T-cell (primary cell): ENCODE measurements around the gene MYRFL. TPM values are rescaled to one million over a fixed set of nuclear protein-coding genes. Genes with fewer than 3 reads are reported as not detected.

Source experiments
- ATAC-seq, 4 experiments: fragments of 200-7000 bp in 3 of 4; fragments of 150-1000 bp in 1 of 4; cut with Tn5 transposase; replicated peaks in 1 of 4; 1 replicate in 3 of 4; 2 replicates in 1 of 4; pipeline ENCODE4 v1.10.0; 2021; ENCODE audit warnings: moderate library complexity in 3 of 4, mild to moderate bottlenecking in 2 of 4, moderate number of reproducible peaks in 1 of 4
- CTCF ChIA-PET, 2 donors: fragments of 300-600 bp; sonication (Branson Sonifier 250); formaldehyde crosslinking; loops; one replicate each; lab custom pipeline; 2022; ENCODE audit warnings: antibody characterized with exemption in 2 of 2; lab: Charles Lee
- POLR2A ChIA-PET, 2 donors: fragments of 300-600 bp; sonication (Branson Sonifier 250); formaldehyde crosslinking; loops; one replicate each; lab custom pipeline; 2022; ENCODE audit warnings: antibody characterized with exemption in 2 of 2; lab: Charles Lee
- DNase-seq, 35 experiments: peaks; one replicate each; pipeline versions ENCODE4 v3.0.0 to v3.0.0-alpha.2; 2013 to 2023
- H3K27ac ChIP-seq: one replicate; pipeline ENCODE4 v1.5.1; 2013; ENCODE audit warnings: low read length
- H3K27me3 ChIP-seq, 2 experiments: replicated peaks in 1 of 2; 1 replicate in 1 of 2; 2 replicates in 1 of 2; pipeline versions ENCODE4 v1.6.1 to v1.7.0; 2013; ENCODE audit warnings: low read length in 1 of 2, mixed read lengths in 1 of 2; ENCODE audit not compliant: control insufficient read depth in 2 of 2, insufficient read depth in 2 of 2; ENCODE audit errors: extremely low read depth in 1 of 2
- H3K36me3 ChIP-seq, 2 donors: 1 replicate in 1 of 2; 2 replicates in 1 of 2; pipeline versions ENCODE4 v1.6.1 to v1.7.0; 2013; ENCODE audit warnings: low read length in 1 of 2; ENCODE audit not compliant: control insufficient read depth in 2 of 2, insufficient read depth in 1 of 2; ENCODE audit errors: extremely low read depth in 1 of 2
- H3K4me1 ChIP-seq, 2 experiments: 1 replicate in 1 of 2; 2 replicates in 1 of 2; pipeline versions ENCODE4 v1.6.1 to v1.7.0; 2013; ENCODE audit warnings: low read length in 2 of 2, mixed read lengths in 1 of 2; ENCODE audit not compliant: insufficient read depth in 2 of 2, control insufficient read depth in 1 of 2; ENCODE audit errors: extremely low read depth in 1 of 2
- H3K4me3 ChIP-seq, 2 donors: 1 replicate in 1 of 2; 2 replicates in 1 of 2; pipeline versions ENCODE4 v1.5.1 to v1.7.0; 2013; ENCODE audit warnings: mild to moderate bottlenecking in 2 of 2, low read length in 1 of 2, moderate library complexity in 1 of 2; ENCODE audit not compliant: control insufficient read depth in 1 of 2; ENCODE audit errors: extremely low read depth in 1 of 2
- H3K9me3 ChIP-seq: 2 replicates; pipeline ENCODE4 v1.7.0; 2013
- H3K27ac Mint-ChIP-seq, 2 donors: one replicate each; pipeline ENCODE4 v1.8.0; 2020 to 2021; ENCODE audit warnings: mild to moderate bottlenecking in 2 of 2, mixed read lengths in 2 of 2
- H3K27me3 Mint-ChIP-seq, 2 donors: one replicate each; pipeline ENCODE4 v1.8.0; 2021 to 2022; ENCODE audit warnings: mixed read lengths in 2 of 2
- H3K36me3 Mint-ChIP-seq: one replicate; pipeline ENCODE4 v1.8.0; 2021; ENCODE audit warnings: mixed read lengths
- H3K4me1 Mint-ChIP-seq, 3 donors: one replicate each; pipeline ENCODE4 v1.8.0; 2020 to 2022; ENCODE audit warnings: mixed read lengths in 3 of 3, mild to moderate bottlenecking in 1 of 3
- H3K4me3 Mint-ChIP-seq, 3 donors: one replicate each; pipeline ENCODE4 v1.8.0; 2020 to 2022; ENCODE audit warnings: mild to moderate bottlenecking in 3 of 3, mixed read lengths in 3 of 3, moderate library complexity in 3 of 3
- H3K9me3 Mint-ChIP-seq, 3 donors: one replicate each; pipeline ENCODE4 v1.8.0; 2020 to 2022; ENCODE audit warnings: mixed read lengths in 3 of 3
- WGBS: methylation state at CpG from one replicate; pipeline ENCODE4 v1.1.5; 2013; ENCODE audit warnings: missing lambda C conversion rate; ENCODE audit not compliant: insufficient coverage; 5-methylcytosine and 5-hydroxymethylcytosine counted together
- total RNA-seq, 35 experiments: library from RNA in 6 of 35; stranded (reverse) in 6 of 35; fragments of 120-200 nt in 1 of 35; gene quantifications; one replicate each; pipeline versions ENCODE4 v1.2.1 to v1.2.4 and lab custom pipeline; 2013 to 2026

MYRFL gene
- total RNA-seq, 5 donors from 2014 or later (not counting 1 experiment from before 2014, with no cell fraction given) = not detected

DNA sequence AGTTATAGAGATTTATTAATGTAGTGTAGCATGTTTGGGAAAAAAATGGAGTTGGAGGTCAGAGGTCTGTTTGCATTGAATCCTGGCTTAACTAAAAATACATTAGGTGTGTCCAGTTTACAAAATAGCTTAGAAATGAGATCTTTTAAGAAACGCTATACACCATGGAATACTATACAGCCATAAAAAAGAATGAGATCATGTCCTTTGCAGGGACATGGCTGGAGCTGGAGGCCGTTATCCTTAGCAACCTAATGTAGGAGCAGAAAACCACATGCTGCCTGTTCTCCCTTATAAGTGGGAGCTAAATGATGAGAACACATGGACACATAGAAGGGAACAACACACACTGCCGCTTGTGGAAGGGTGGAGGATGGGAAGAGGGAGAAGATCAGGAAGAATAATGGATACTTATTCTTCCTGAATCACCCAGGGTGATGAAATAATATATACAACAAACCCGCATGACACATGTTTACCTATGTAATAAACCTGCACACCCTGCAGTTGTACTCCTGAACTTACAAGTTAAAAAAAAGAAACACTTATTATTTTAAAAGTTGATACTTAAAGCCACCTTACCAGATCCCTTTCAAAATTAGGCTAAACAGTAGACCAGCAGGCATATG lies 14.0 kb upstream of the MYRFL start:
- Histone ChIP-seq H3K27me3 (no peaks in the 10 kb centered on the region), H3K27ac (no peak overlapping the region), H3K4me3 (no peak overlapping the region), H3K36me3 (peaks cover 0 to 3% of the 10 kb centered on the region in 2 donors), H3K4me1 (no peaks in the 10 kb centered on the region), H3K9me3 (no peaks in the 10 kb centered on the region)
- ChIA-PET CTCF (interaction anchor here in 1 of 2 donors (0.5 kb wide), 1 partner anchor 594 kb away, joined by 3 read pairs; no protein-coding TSS in a partner anchor), POLR2A (no interaction called here)
- DNase-seq = no peak
- Mint-ChIP-seq H3K4me1 (no peaks in the 10 kb centered on the region), H3K36me3 (peaks cover 72% of the 10 kb centered on the region), H3K9me3 (peaks cover 7 to 15% (median 12%) of the 10 kb centered on the region in 3 donors), H3K4me3 (no peak overlapping the region), H3K27ac (no peak overlapping the region), H3K27me3 (no peaks in the 10 kb centered on the region)
- WGBS = no CpG with 5 or more reads among the region's 4 CpGs
- ATAC-seq = no peak

DNA sequence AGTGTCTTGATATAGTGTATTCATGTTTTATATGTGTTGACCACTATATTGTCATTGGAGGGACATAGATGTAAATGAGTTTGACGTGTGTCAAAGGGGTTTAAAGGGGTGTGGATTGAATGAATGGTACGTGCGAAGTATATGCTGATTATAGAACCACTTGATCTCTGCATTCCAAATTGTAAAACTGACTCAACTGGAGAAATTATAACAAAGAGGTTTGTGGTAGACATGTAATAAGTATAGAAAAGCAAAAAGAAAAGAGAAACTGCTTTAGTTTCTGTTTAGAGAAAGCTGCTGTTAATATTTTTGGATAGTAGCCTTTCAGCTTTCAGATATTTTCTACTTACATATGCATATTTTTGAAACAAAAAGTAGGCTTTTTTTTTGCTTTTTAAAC lies 8.9 kb upstream of the MYRFL start:
- Histone ChIP-seq H3K4me1 (no peaks in the 10 kb centered on the region), H3K36me3 (no peaks in the 10 kb centered on the region), H3K27ac (no peak overlapping the region), H3K9me3 (no peaks in the 10 kb centered on the region), H3K4me3 (no peak overlapping the region), H3K27me3 (no peaks in the 10 kb centered on the region)
- Mint-ChIP-seq H3K27ac (no peak overlapping the region), H3K4me3 (no peak overlapping the region), H3K27me3 (no peaks in the 10 kb centered on the region), H3K36me3 (peaks cover 42% of the 10 kb centered on the region), H3K4me1 (no peaks in the 10 kb centered on the region), H3K9me3 (no peaks in the 10 kb centered on the region)
- ATAC-seq (no peak), DNase-seq (no peak)
- POLR2A ChIA-PET = no interaction called here
- WGBS = 78% methylated on average over 3 of the region's 3 CpGs
- CTCF ChIA-PET = no interaction called here

DNA sequence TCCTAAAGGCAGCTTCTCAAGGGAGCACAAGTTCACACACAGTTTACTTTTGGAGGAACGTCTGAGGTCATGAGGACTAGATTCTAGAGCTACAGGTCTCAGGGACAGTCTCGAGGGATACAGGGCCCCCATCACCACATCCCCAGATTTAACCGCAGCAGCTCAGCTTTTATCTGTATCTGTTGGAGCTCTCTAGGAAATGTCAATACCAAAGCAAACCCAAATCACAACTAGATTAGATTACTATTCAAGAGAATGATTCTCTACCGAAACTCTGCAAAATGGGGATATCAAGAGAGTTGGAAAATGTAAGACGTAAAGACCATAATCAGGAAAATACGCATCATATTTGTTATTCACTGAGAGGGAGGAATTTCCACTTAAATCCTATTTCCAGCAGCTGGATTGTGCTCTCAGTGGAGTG lies 4.0 kb upstream of the MYRFL start:
- POLR2A ChIA-PET = interaction anchor here in 1 of 2 donors (0.7 kb wide), 1 partner anchor 68 kb away, joined by 6 read pairs; no protein-coding TSS in a partner anchor
- no peak for DNase-seq
- ATAC-seq = no peak
- no peak overlapping the region for H3K27ac Mint-ChIP-seq
- H3K27ac ChIP-seq = no peak overlapping the region
- H3K4me3 Mint-ChIP-seq = no peak overlapping the region
- H3K36me3 ChIP-seq = no peaks in the 10 kb centered on the region
- peaks cover 0 to 11% of the 10 kb centered on the region in 2 donors for H3K27me3 Mint-ChIP-seq
- no peaks in the 10 kb centered on the region for H3K4me1 Mint-ChIP-seq
- H3K9me3 Mint-ChIP-seq = no peaks in the 10 kb centered on the region
- H3K4me1 ChIP-seq = no peaks in the 10 kb centered on the region
- H3K27me3 ChIP-seq = no peaks in the 10 kb centered on the region
- CTCF ChIA-PET = no interaction called here
- 100% methylated on average over 1 of the region's 6 CpGs for whole genome bisulfite sequencing
- H3K9me3 ChIP-seq = no peaks in the 10 kb centered on the region
- peaks cover 9% of the 10 kb centered on the region for H3K36me3 Mint-ChIP-seq
- no peak overlapping the region for H3K4me3 ChIP-seq

DNA sequence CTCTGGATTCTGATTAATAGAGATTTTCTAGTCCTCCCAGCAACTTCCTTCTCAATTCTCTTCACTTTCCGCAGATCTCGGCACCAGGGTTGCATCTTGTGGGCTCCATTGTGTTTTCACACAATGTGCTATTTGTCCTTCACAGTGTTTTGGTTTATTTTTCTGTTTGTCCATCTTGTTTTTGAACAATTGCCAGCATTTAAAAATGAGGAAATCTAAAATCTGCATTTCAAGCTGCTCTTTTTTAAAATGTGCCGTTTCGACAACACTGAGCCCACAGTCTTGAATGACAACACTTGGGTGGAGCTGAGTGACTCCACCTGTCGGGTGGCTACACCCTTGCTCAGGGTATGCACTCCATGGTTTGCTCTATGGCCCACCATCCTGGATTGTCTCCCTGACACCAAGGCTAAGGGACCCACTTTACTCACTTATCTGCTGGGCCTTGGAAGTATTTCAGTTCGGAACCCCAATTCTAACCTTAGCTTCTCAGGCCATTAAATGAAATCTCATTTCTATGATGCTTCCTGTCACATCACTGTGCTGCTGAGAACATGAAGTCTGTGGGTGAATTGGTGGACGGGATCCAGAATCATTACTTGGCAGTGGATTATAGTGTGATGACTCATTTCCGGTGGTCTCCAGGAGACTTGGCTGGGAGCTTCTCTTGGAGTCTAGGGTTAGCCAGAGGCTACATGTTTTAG lies 3.4 kb upstream of the MYRFL start:
- Histone ChIP-seq H3K4me1 (no peaks in the 10 kb centered on the region), H3K9me3 (no peaks in the 10 kb centered on the region), H3K27ac (no peak overlapping the region), H3K27me3 (no peaks in the 10 kb centered on the region), H3K36me3 (no peaks in the 10 kb centered on the region), H3K4me3 (no peak overlapping the region)
- 81% methylated on average over 4 of the region's 8 CpGs for WGBS
- ChIA-PET POLR2A (no interaction called here), CTCF (no interaction called here)
- peaks cover 0 to 11% of the 10 kb centered on the region in 2 donors for H3K27me3 Mint-ChIP-seq
- H3K27ac Mint-ChIP-seq = no peak overlapping the region
- no peak for DNase-seq
- no peak for ATAC-seq
- no peaks in the 10 kb centered on the region for H3K9me3 Mint-ChIP-seq
- no peaks in the 10 kb centered on the region for H3K4me1 Mint-ChIP-seq
- no peak overlapping the region for H3K4me3 Mint-ChIP-seq
- peaks cover 3% of the 10 kb centered on the region for H3K36me3 Mint-ChIP-seq

DNA sequence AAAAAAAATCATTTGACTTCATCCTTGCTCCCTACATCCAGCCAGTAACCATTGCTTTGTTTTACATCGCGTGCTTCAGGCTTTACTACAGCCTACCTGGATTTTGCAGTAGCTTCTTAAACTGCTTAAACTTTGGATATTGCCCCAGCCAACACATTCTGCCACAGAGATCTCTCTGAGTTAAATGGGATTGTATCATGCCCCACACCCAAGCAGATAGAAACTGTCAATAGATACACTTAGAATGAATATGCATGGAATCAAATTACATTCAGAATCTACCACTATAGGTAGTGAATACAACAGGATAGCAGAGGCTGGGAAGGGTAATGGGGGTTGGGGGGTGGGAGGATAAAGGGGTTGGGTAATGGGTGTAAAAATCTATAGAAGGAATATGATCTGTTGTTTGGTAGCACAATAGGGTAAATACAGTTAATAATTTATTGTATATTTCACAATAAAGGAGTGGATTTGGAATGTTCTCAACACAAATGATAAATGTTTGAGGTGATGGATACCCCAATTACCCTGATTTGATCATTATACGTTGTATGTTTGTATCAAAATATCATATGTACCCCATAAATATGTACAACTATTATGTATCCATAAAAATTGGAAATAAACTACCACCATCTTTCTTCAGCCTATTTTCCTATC lies 2.7 kb upstream of the MYRFL start:
- Histone ChIP-seq H3K27me3 (no peaks in the 10 kb centered on the region), H3K36me3 (no peaks in the 10 kb centered on the region), H3K4me1 (no peaks in the 10 kb centered on the region), H3K9me3 (no peaks in the 10 kb centered on the region), H3K4me3 (no peak overlapping the region), H3K27ac (no peak overlapping the region)
- 92% methylated on average over 2 of the region's 3 CpGs for WGBS
- Mint-ChIP-seq H3K36me3 (no peaks in the 10 kb centered on the region), H3K27me3 (peaks cover 0 to 11% of the 10 kb centered on the region in 2 donors), H3K4me1 (no peaks in the 10 kb centered on the region), H3K4me3 (no peak overlapping the region), H3K27ac (no peak overlapping the region), H3K9me3 (no peaks in the 10 kb centered on the region)
- POLR2A ChIA-PET = no interaction called here
- CTCF ChIA-PET = no interaction called here
- DNase-seq (no peak), ATAC-seq (no peak)

DNA sequence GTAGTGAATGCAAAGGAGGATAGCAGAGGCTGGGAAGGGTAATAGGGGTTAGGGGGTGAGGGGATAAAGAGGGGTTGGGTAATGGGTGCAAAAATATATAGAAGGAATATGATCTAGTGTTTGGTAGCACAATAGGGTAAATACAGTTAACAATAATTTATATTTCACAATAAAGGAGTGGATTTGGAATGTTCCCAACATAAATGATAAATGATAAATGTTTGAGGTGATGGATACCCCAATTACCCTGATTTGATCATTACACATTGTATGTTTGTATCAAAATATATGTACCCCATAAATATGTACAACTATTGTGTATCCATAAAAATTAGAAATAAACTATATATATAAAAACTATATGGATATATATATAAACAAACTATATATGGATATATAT lies 999 bp upstream of the MYRFL start:
- H3K4me3 Mint-ChIP-seq = no peak overlapping the region
- no peaks in the 10 kb centered on the region for H3K27me3 ChIP-seq
- no peaks in the 10 kb centered on the region for H3K36me3 Mint-ChIP-seq
- no peak overlapping the region for H3K27ac Mint-ChIP-seq
- ATAC-seq (no peak), DNase-seq (no peak)
- ChIA-PET CTCF (no interaction called here), POLR2A (no interaction called here)
- H3K36me3 ChIP-seq = no peaks in the 10 kb centered on the region
- H3K4me3 ChIP-seq = no peak overlapping the region
- no peaks in the 10 kb centered on the region for H3K4me1 Mint-ChIP-seq
- H3K4me1 ChIP-seq = no peaks in the 10 kb centered on the region
- H3K27me3 Mint-ChIP-seq = peaks cover 0 to 12% of the 10 kb centered on the region in 2 donors
- H3K9me3 ChIP-seq = no peaks in the 10 kb centered on the region
- no peak overlapping the region for H3K27ac ChIP-seq
- no peaks in the 10 kb centered on the region for H3K9me3 Mint-ChIP-seq
